Vagina (tissue), 2 donors: ENCODE data around the gene VSIG8.

Experiments
- POLR2A ChIP-seq, 2 donors: fragments of 450-650 bp; IDR thresholded peaks; one replicate each; pipeline ENCODE4 v1.6.1; 2017; ENCODE audit warnings: antibody characterized with exemption in 2 of 2, mild to moderate bottlenecking in 2 of 2, moderate library complexity in 2 of 2
- POLR2AphosphoS5 ChIP-seq, 2 donors: sonication (generic); formaldehyde crosslinking; IDR thresholded peaks; one replicate each; pipeline ENCODE4 v1.9.0; 2017; ENCODE audit warnings: antibody characterized with exemption in 2 of 2, mild to moderate bottlenecking in 2 of 2, low read depth in 1 of 2; ENCODE audit not compliant: insufficient read depth in 1 of 2
- TF ChIP-seq, protein P1 (sequence below), 3 experiments: fragments of 450-650 bp in 2 of 3; fragments of 200-600 bp in 1 of 3; sonication (generic) in 1 of 3; IDR thresholded peaks; one replicate each; pipeline ENCODE4 v1.5.1; 2017 to 2019; ENCODE audit warnings: antibody characterized with exemption in 3 of 3, mild to moderate bottlenecking in 2 of 3, moderate library complexity in 2 of 3

- TF ChIP-seq, protein P1, sequence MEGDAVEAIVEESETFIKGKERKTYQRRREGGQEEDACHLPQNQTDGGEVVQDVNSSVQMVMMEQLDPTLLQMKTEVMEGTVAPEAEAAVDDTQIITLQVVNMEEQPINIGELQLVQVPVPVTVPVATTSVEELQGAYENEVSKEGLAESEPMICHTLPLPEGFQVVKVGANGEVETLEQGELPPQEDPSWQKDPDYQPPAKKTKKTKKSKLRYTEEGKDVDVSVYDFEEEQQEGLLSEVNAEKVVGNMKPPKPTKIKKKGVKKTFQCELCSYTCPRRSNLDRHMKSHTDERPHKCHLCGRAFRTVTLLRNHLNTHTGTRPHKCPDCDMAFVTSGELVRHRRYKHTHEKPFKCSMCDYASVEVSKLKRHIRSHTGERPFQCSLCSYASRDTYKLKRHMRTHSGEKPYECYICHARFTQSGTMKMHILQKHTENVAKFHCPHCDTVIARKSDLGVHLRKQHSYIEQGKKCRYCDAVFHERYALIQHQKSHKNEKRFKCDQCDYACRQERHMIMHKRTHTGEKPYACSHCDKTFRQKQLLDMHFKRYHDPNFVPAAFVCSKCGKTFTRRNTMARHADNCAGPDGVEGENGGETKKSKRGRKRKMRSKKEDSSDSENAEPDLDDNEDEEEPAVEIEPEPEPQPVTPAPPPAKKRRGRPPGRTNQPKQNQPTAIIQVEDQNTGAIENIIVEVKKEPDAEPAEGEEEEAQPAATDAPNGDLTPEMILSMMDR (IDR thresholded peaks at IDR 0.05): no peak
- TF ChIP-seq POLR2A (IDR thresholded peaks at IDR 0.05): no peak
- TF ChIP-seq POLR2AphosphoS5 (IDR thresholded peaks at IDR 0.05; ENCODE audit: insufficient read depth in 1 of 2, low read depth in 1 of 2): no peak
These were observed at the start of gene VSIG8 for GRCh38 chr1:159862557-159862956.
